ENCODE data around the gene CBLC. TPM values are rescaled to one million over a fixed set of nuclear protein-coding genes. Genes with fewer than 3 reads are reported as not detected.

CBLC gene
- total and polyA plus RNA-seq, 2 donors (not counting 1 experiment from before 2014, with no cell fraction given), result not detected

DNA sequence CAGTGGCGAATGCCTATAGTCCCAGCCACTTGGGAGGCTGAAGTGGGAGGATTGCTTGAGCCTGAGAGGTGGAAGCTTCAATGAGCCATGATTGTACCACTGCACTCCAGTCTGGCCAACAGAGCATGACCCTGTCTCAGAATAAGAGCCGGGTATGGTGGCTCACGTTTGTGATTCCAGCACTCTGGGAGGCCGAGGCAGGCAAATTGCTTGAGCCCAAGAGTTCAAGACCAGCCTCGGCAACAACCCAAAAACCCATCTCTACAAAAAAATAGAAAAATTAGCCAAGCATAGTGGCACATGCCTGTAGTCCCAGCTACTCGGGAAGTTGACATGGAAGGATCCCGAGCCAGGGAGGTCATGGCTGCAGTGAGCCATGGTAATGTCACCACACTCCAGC is 63.1 kb downstream of the CBLC start:
- no peaks in the 10 kb centered on the region for H3K79me2 ChIP-seq (ENCODE audit: control insufficient read depth, insufficient read depth, low read length)
- peaks cover 3% of the 10 kb centered on the region for H3K9me3 Mint-ChIP-seq (ENCODE audit: insufficient read depth)
- H3K4me2 ChIP-seq (replicated peaks; ENCODE audit: low read depth, low read length, poor library complexity, severe bottlenecking), result no peak overlapping the region
- H3K27ac Mint-ChIP-seq, result no peak overlapping the region
- peaks cover 0 to 4% (median 0%) of the 10 kb centered on the region in 3 donors for H3K9me3 ChIP-seq (ENCODE audit: control extremely low read depth in 1 of 3, control insufficient read depth in 2 of 3, insufficient read depth in 1 of 3, low read length in 2 of 3)
- no peak overlapping the region for H2AFZ ChIP-seq (ENCODE audit: insufficient read depth, low read depth, low read length, poor library complexity, severe bottlenecking)
- H4K20me1 ChIP-seq (ENCODE audit: control insufficient read depth, insufficient read depth, low read length, poor library complexity, severe bottlenecking), result no peaks in the 10 kb centered on the region
- ATAC-seq (ENCODE audit: low read depth) (no peak), DNase-seq (no peak)
- peaks cover 0 to 10% (median 4%) of the 10 kb centered on the region in 4 experiments for H3K27me3 ChIP-seq (replicated peaks in 1 of 4; ENCODE audit: control extremely low read depth in 1 of 4, control insufficient read depth in 3 of 4, insufficient read depth in 4 of 4, low read length in 3 of 4)
- WGBS (ENCODE audit: insufficient coverage), result 66% methylated on average over 5 of the region's 7 CpGs
- peaks cover 9% of the 10 kb centered on the region for H3K27me3 Mint-ChIP-seq
- TF ChIP-seq, protein P1, sequence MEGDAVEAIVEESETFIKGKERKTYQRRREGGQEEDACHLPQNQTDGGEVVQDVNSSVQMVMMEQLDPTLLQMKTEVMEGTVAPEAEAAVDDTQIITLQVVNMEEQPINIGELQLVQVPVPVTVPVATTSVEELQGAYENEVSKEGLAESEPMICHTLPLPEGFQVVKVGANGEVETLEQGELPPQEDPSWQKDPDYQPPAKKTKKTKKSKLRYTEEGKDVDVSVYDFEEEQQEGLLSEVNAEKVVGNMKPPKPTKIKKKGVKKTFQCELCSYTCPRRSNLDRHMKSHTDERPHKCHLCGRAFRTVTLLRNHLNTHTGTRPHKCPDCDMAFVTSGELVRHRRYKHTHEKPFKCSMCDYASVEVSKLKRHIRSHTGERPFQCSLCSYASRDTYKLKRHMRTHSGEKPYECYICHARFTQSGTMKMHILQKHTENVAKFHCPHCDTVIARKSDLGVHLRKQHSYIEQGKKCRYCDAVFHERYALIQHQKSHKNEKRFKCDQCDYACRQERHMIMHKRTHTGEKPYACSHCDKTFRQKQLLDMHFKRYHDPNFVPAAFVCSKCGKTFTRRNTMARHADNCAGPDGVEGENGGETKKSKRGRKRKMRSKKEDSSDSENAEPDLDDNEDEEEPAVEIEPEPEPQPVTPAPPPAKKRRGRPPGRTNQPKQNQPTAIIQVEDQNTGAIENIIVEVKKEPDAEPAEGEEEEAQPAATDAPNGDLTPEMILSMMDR (IDR thresholded peaks at IDR 0.05), result no peak
- no peak for TF ChIP-seq EZH2 (IDR thresholded peaks at IDR 0.05; ENCODE audit: borderline replicate concordance, insufficient read depth, low read depth, low read length, poor library complexity, severe bottlenecking)
- H3K36me3 ChIP-seq (replicated peaks in 1 of 2; ENCODE audit: control extremely low read depth in 1 of 2, control insufficient read depth in 1 of 2, extremely low read depth in 1 of 2, insufficient read depth in 2 of 2, low read length in 1 of 2), result no peaks in the 10 kb centered on the region
- H3K9ac ChIP-seq (ENCODE audit: low read length), result no peak overlapping the region
- H3K4me1 Mint-ChIP-seq, result peaks cover 11% of the 10 kb centered on the region
- CTCF ChIA-PET, result interaction anchor here (0.7 kb wide), 2 partner anchors 9 to 112 kb away, joined by 3 to 4 read pairs; no protein-coding TSS in a partner anchor
- POLR2A ChIA-PET, result no interaction called here
- H3K4me1 ChIP-seq (ENCODE audit: control insufficient read depth in 2 of 2, insufficient read depth in 2 of 2, low read length in 2 of 2), result peaks cover 10 to 11% of the 10 kb centered on the region in 2 donors
- no peak overlapping the region for H3K4me3 ChIP-seq (ENCODE audit: control extremely low read depth in 1 of 5, extremely low read depth in 1 of 5, insufficient read depth in 1 of 5, low read depth in 2 of 5, low read length in 4 of 5)
- H3K27ac ChIP-seq (ENCODE audit: low read length in 2 of 2), result no peak overlapping the region
- H3K4me3 Mint-ChIP-seq, result no peak overlapping the region
- intact Hi-C loops (cut with micrococcal nuclease), result loop anchor here (10.0 kb wide), 3 partner anchors 66 to 186 kb away; partner anchors contain the start of gene CBLC

DNA sequence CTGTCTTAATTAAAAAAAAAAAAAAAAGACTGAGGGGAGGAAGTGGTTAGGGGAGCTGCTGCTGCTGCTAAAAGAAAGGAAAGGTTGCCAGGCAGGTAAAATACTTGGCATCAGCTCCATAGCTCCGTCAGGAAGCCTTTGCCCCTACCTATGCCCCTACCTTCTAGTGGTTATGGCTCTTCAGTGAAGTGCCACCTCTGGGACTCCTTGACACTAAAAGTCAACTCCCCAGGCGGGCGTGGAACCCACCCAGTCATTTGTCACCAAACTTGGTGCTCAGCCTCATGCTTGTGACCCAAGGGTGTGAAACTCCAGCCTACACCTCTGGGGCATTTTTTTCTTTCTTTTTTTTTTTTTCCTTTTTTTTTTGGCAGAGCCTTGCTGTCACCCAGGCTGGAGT is 63.5 kb downstream of the CBLC start:
- Histone ChIP-seq H3K27me3 (replicated peaks in 1 of 4; ENCODE audit: control extremely low read depth in 1 of 4, control insufficient read depth in 3 of 4, insufficient read depth in 4 of 4, low read length in 3 of 4) (peaks cover 0 to 13% (median 5%) of the 10 kb centered on the region in 4 experiments), H2AFZ (ENCODE audit: insufficient read depth, low read depth, low read length, poor library complexity, severe bottlenecking) (no peak overlapping the region), H3K4me3 (ENCODE audit: control extremely low read depth in 1 of 5, extremely low read depth in 1 of 5, insufficient read depth in 1 of 5, low read depth in 2 of 5, low read length in 4 of 5) (no peak overlapping the region), H3K27ac (ENCODE audit: low read length in 2 of 2) (no peak overlapping the region), H3K79me2 (ENCODE audit: control insufficient read depth, insufficient read depth, low read length) (no peaks in the 10 kb centered on the region), H3K4me1 (ENCODE audit: control insufficient read depth in 2 of 2, insufficient read depth in 2 of 2, low read length in 2 of 2) (peaks cover 15% of the 10 kb centered on the region in 2 donors), H3K4me2 (replicated peaks; ENCODE audit: low read depth, low read length, poor library complexity, severe bottlenecking) (no peak overlapping the region), H3K9ac (ENCODE audit: low read length) (no peak overlapping the region), H3K9me3 (ENCODE audit: control extremely low read depth in 1 of 3, control insufficient read depth in 2 of 3, insufficient read depth in 1 of 3, low read length in 2 of 3) (peaks cover 0 to 8% (median 0%) of the 10 kb centered on the region in 3 donors), H4K20me1 (ENCODE audit: control insufficient read depth, insufficient read depth, low read length, poor library complexity, severe bottlenecking) (no peaks in the 10 kb centered on the region), H3K36me3 (replicated peaks in 1 of 2; ENCODE audit: control extremely low read depth in 1 of 2, control insufficient read depth in 1 of 2, extremely low read depth in 1 of 2, insufficient read depth in 2 of 2, low read length in 1 of 2) (no peaks in the 10 kb centered on the region)
- H3K4me3 Mint-ChIP-seq, result no peak overlapping the region
- WGBS (ENCODE audit: insufficient coverage), result 42% methylated on average over 2 of the region's 3 CpGs
- no peak for ATAC-seq (ENCODE audit: low read depth)
- peaks cover 13% of the 10 kb centered on the region for H3K4me1 Mint-ChIP-seq
- ChIA-PET CTCF (no interaction called here), POLR2A (no interaction called here)
- TF ChIP-seq, protein P1 (IDR thresholded peaks at IDR 0.05), result no peak
- TF ChIP-seq EZH2 (IDR thresholded peaks at IDR 0.05; ENCODE audit: borderline replicate concordance, insufficient read depth, low read depth, low read length, poor library complexity, severe bottlenecking), result no peak
- no peak overlapping the region for H3K27ac Mint-ChIP-seq
- peaks cover 9% of the 10 kb centered on the region for H3K27me3 Mint-ChIP-seq
- no peak for DNase-seq
- intact Hi-C loops (cut with micrococcal nuclease), result loop anchor here (10.0 kb wide), 3 partner anchors 66 to 186 kb away; partner anchors contain the start of gene CBLC
- peaks cover 3% of the 10 kb centered on the region for H3K9me3 Mint-ChIP-seq (ENCODE audit: insufficient read depth)

Measured in B cell (primary cell).